Duodenal mucosa (tissue), 2 donors: ENCODE results near the gene ULK4.
"Not testable (repeated sequence)": the region's sequence is repeated elsewhere in the genome, so short reads cannot be mapped to it uniquely, and the experiment has no call there.

Source experiments
- H3K27ac ChIP-seq: one replicate; pipeline ENCODE4 v1.7.0; 2013; ENCODE audit warnings: low read depth, low read length
- H3K27me3 ChIP-seq, 2 donors: one replicate each; pipeline ENCODE4 v1.7.0; 2013; ENCODE audit warnings: low read length in 2 of 2, control low read depth in 1 of 2; ENCODE audit not compliant: insufficient read depth in 2 of 2, control insufficient read depth in 1 of 2
- H3K36me3 ChIP-seq, 2 donors: one replicate each; pipeline ENCODE4 v1.7.0; 2013; ENCODE audit warnings: low read length in 2 of 2, control low read depth in 1 of 2; ENCODE audit not compliant: insufficient read depth in 2 of 2, control insufficient read depth in 1 of 2
- H3K4me1 ChIP-seq, 2 donors: one replicate each; pipeline ENCODE4 v1.7.0; 2013; ENCODE audit warnings: low read length in 2 of 2, control low read depth in 1 of 2; ENCODE audit not compliant: insufficient read depth in 2 of 2, control insufficient read depth in 1 of 2
- H3K4me3 ChIP-seq, 2 donors: one replicate each; pipeline ENCODE4 v1.7.0; 2013; ENCODE audit warnings: low read length in 2 of 2, low read depth in 1 of 2
- H3K9ac ChIP-seq, 2 donors: one replicate each; pipeline ENCODE4 v1.7.0; 2013; ENCODE audit warnings: low read length in 2 of 2, low read depth in 1 of 2
- H3K9me3 ChIP-seq, 2 donors: one replicate each; pipeline ENCODE4 v1.7.0; 2013; ENCODE audit warnings: low read length in 2 of 2, control low read depth in 1 of 2; ENCODE audit not compliant: control insufficient read depth in 1 of 2

Gene ULK4

GRCh38 chr3:41792806-41793205 is 169.1 kb downstream of the ULK4 start:
- Histone ChIP-seq H3K9me3 (no peaks in the 10 kb centered on the region), H3K9ac (no peak overlapping the region), H3K27me3 (no peaks in the 10 kb centered on the region), H3K27ac (no peak overlapping the region), H3K4me3 (no peak overlapping the region), H3K36me3 (no peaks in the 10 kb centered on the region), H3K4me1 (no peaks in the 10 kb centered on the region)

DNA sequence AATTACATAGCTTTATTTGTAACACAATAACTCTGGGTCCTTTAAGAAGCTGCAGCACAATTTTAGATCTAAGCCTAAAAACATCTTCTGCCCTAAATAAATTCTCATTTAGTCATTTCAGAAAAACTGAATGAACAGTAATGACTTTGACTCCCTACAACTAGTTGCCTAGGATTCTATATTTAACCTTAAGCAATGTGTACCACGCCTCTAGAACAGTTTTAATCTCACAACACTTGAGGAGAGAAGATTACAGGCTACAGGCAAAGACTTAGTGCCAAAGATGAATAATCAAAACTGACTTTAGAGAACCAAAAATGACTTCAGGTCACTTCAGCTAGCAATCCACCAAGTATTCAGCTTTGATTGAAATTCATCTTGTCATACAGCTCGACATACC is 192.8 kb downstream of the ULK4 start:
- no peaks in the 10 kb centered on the region for H3K4me1 ChIP-seq
- H3K4me3 ChIP-seq: no peak overlapping the region
- H3K36me3 ChIP-seq: no peaks in the 10 kb centered on the region
- H3K9me3 ChIP-seq: no peaks in the 10 kb centered on the region
- no peak overlapping the region for H3K9ac ChIP-seq
- H3K27me3 ChIP-seq: no peaks in the 10 kb centered on the region
- no peak overlapping the region for H3K27ac ChIP-seq

GRCh38 chr3:41768363-41768762 is 193.5 kb downstream of the ULK4 start:
- Histone ChIP-seq H3K9me3 (no peaks in the 10 kb centered on the region), H3K27ac (no peak overlapping the region), H3K9ac (no peak overlapping the region), H3K4me3 (no peak overlapping the region), H3K27me3 (no peaks in the 10 kb centered on the region), H3K36me3 (no peaks in the 10 kb centered on the region), H3K4me1 (no peaks in the 10 kb centered on the region)

- not testable (repeated sequence) for H3K27me3 ChIP-seq, H3K9me3 ChIP-seq, H3K4me1 ChIP-seq, H3K9ac ChIP-seq, H3K36me3 ChIP-seq, H3K27ac ChIP-seq, H3K4me3 ChIP-seq
These were observed 199.0 kb downstream of the ULK4 start for GRCh38 chr3:41762867-41763266.

DNA sequence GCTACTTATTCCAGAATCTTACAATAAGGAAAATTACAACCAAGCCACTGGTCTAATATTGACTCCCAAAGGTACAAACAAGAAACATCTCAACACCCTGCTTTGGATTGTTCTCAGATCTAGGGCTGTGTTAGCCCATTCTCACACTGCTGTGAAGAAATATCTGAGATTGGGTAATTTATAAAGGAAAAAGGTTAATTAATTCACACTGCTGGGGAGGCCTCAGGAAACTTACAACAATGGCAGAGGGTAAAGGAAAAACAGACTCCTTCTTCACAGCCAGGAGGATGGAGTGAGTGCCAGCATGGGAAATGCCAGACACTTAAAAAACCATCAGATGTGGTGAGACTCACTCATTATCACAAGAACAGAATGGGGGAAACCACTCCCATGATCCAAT is 208.3 kb downstream of the ULK4 start:
- H3K36me3 ChIP-seq: no peaks in the 10 kb centered on the region
- no peak overlapping the region for H3K4me3 ChIP-seq
- H3K27me3 ChIP-seq: no peaks in the 10 kb centered on the region
- no peak overlapping the region for H3K9ac ChIP-seq
- no peak overlapping the region for H3K27ac ChIP-seq
- H3K4me1 ChIP-seq: no peaks in the 10 kb centered on the region
- no peaks in the 10 kb centered on the region for H3K9me3 ChIP-seq

DNA sequence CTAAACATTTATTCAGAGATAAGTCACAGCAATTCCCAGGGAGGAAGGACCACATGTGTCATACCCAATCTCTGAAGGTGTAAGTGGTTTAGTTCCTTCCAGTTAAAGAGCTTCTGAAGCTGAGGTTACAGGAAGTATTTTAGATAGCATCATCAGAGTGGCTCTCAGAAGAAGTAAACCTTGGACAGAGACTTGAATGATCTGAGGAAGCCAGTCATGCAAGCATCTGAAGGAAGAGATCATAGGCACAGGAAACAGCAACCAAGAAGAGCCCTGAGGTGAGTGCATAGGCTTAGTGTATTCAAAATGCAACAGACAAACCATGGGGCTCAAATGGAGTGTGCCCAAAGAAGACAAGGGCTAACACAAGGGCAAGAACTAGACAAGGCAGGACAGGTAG is 210.3 kb downstream of the ULK4 start:
- Histone ChIP-seq H3K9ac (no peak overlapping the region), H3K4me1 (no peaks in the 10 kb centered on the region), H3K36me3 (no peaks in the 10 kb centered on the region), H3K27me3 (no peaks in the 10 kb centered on the region), H3K9me3 (no peaks in the 10 kb centered on the region), H3K27ac (no peak overlapping the region), H3K4me3 (no peak overlapping the region)

GRCh38 chr3:41749988-41750387 is 211.9 kb downstream of the ULK4 start:
- Histone ChIP-seq H3K9ac (no peak overlapping the region), H3K4me3 (no peak overlapping the region), H3K4me1 (no peaks in the 10 kb centered on the region), H3K27me3 (no peaks in the 10 kb centered on the region), H3K9me3 (no peaks in the 10 kb centered on the region), H3K27ac (no peak overlapping the region), H3K36me3 (no peaks in the 10 kb centered on the region)

DNA sequence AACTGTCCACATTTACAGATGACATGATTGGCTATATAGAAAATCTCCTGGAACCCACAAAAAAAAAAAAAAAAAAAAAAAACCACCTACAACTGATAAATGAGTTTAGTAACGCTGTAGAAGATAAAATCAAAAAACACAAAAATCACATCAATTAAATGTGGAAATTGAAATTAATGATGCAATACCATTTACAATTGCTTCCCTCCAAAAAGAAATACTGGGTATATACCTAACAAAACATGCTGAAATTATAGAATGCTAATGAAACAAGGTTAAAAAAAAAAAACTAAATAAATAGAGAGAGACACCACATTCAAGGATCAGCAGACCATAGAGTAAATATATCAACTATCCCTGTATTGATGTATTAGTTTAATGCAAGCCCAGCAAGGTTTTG is 215.7 kb downstream of the ULK4 start:
- no peak overlapping the region for H3K4me3 ChIP-seq

DNA sequence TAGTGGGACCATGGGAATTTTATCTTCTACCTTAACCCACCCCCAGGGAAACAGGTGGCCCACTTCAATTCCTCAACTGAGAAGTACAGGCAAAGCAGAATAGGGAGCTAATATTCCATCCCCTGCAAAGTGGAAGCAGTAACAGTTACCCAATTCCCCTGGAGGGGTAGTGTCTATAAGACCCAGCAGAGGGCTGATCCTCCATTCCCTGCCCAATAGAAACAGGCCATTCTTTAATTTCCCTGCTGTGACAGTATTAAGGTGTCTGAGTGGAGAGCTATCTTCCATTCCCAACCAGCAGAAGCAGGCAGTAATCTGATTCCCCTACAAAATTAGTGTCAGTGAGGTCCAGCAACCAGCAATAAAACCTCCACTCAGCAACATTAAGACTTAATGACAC is 219.8 kb downstream of the ULK4 start:
- no peak overlapping the region for H3K27ac ChIP-seq
- H3K9ac ChIP-seq: no peak overlapping the region
- H3K36me3 ChIP-seq: no peaks in the 10 kb centered on the region
- H3K9me3 ChIP-seq: peaks cover 0 to 2% of the 10 kb centered on the region in 2 donors
- H3K4me1 ChIP-seq: no peaks in the 10 kb centered on the region
- H3K4me3 ChIP-seq: no peak overlapping the region
- no peaks in the 10 kb centered on the region for H3K27me3 ChIP-seq

More for the DNA sequence above, 215.7 kb downstream of the ULK4 start:
- Histone ChIP-seq H3K4me1 (no peaks in the 10 kb centered on the region), H3K9ac (no peak overlapping the region), H3K36me3 (no peaks in the 10 kb centered on the region), H3K27me3 (no peaks in the 10 kb centered on the region), H3K9me3 (no peaks in the 10 kb centered on the region), H3K27ac (no peak overlapping the region)

GRCh38 chr3:41740374-41740886 is 221.5 kb downstream of the ULK4 start:
- Histone ChIP-seq H3K9me3 (peaks cover 0 to 2% of the 10 kb centered on the region in 2 donors), H3K27me3 (no peaks in the 10 kb centered on the region), H3K4me1 (no peaks in the 10 kb centered on the region), H3K4me3 (no peak overlapping the region), H3K9ac (no peak overlapping the region), H3K36me3 (no peaks in the 10 kb centered on the region), H3K27ac (no peak overlapping the region)

DNA sequence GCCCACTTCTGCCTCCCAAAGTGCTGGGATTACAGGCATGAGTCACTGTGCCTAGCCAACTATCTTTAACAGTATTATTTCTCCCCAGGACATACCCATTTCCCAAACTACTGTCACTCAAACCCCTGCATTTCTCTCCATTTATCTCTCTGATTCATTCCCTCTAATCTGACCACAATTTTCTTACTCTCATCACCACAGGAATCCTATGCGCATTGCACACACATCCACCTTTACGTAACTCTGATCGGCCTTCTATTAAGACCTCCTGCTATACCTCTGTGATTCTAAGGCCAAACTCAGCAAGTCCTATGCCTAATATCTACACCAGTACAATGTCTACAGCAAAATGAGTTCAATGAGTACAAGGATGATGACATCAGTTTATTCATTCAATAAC is 235.0 kb downstream of the ULK4 start:
- Histone ChIP-seq H3K4me3 (no peak overlapping the region), H3K27me3 (no peaks in the 10 kb centered on the region)

More for the DNA sequence above, 235.0 kb downstream of the ULK4 start:
- H3K27ac ChIP-seq: no peak overlapping the region
- no peaks in the 10 kb centered on the region for H3K9me3 ChIP-seq
- no peak overlapping the region for H3K9ac ChIP-seq
- H3K36me3 ChIP-seq: no peaks in the 10 kb centered on the region
- no peaks in the 10 kb centered on the region for H3K4me1 ChIP-seq
